Gastrocnemius medialis (tissue), 4 donors: ENCODE data around the gene GRK1.
"Not testable (repeated sequence)": the region's sequence is repeated elsewhere in the genome, so short reads cannot be mapped to it uniquely, and the experiment has no call there.

Source experiments
- POLR2A ChIP-seq, 2 donors: fragments of 450-650 bp; IDR thresholded peaks; one replicate each; pipeline ENCODE4 v1.6.1; 2017; ENCODE audit warnings: antibody characterized with exemption in 2 of 2, mild to moderate bottlenecking in 2 of 2, moderate library complexity in 2 of 2
- TF ChIP-seq, protein P1 (sequence below), 5 experiments: fragments of 450-650 bp in 3 of 5; fragments of 200-600 bp in 2 of 5; sonication (generic) in 2 of 5; IDR thresholded peaks in 4 of 5; conservative IDR thresholded peaks in 1 of 5; 1 replicate in 4 of 5; 2 replicates in 1 of 5; pipeline ENCODE4 v1.5.1; 2016 to 2019; ENCODE audit warnings: antibody characterized with exemption in 5 of 5, mild to moderate bottlenecking in 3 of 5, moderate library complexity in 3 of 5

DNA sequence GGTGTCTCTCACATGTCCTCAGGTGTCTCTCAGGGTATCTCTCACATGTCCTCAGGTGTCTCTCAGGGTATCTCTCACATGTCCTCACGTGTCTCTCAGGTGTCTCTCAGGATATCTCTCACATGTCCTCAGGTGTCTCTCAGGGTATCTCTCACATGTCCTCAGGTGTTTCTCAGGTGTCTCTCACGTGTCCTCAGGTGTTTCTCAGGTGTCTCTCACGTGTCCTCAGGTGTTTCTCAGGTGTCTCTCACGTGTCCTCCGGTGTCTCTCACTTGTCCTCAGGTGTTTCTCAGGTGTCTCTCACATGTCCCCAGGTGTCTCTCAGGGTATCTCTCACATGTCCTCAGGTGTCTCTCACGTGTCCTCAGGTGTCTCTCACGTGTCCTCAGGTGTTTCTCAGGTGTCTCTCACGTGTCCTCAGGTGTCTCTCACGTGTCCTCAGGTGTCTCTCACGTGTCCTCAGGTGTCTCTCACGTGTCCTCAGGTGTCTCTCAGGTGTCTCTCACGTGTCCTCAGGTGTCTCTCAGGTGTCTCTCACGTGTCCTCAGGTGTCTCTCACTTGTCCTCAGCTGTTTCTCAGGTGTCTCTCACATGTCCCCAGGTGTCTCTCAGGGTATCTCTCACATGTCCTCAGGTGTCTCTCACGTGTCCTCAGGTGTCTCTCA lies 42.2 kb upstream of the GRK1 start:
- TF ChIP-seq, protein P1, sequence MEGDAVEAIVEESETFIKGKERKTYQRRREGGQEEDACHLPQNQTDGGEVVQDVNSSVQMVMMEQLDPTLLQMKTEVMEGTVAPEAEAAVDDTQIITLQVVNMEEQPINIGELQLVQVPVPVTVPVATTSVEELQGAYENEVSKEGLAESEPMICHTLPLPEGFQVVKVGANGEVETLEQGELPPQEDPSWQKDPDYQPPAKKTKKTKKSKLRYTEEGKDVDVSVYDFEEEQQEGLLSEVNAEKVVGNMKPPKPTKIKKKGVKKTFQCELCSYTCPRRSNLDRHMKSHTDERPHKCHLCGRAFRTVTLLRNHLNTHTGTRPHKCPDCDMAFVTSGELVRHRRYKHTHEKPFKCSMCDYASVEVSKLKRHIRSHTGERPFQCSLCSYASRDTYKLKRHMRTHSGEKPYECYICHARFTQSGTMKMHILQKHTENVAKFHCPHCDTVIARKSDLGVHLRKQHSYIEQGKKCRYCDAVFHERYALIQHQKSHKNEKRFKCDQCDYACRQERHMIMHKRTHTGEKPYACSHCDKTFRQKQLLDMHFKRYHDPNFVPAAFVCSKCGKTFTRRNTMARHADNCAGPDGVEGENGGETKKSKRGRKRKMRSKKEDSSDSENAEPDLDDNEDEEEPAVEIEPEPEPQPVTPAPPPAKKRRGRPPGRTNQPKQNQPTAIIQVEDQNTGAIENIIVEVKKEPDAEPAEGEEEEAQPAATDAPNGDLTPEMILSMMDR (IDR thresholded peaks at IDR 0.05 in 4 of 5, conservative IDR thresholded peaks at IDR 0.05 in 1 of 5), result not testable (repeated sequence)
- TF ChIP-seq POLR2A (IDR thresholded peaks at IDR 0.05), result not testable (repeated sequence)
